RWPE2 (cell line): ENCODE measurements around the gene EEF1AKMT1.
A peak's percentile ranks its signal among the peaks of the same experiment; 100 is the strongest.

ENCODE experiments used
- ATAC-seq: fragments of 200-7000 bp; cut with Tn5 transposase; 3 replicates; pipeline ENCODE4 v1.9.1; 2021; ENCODE audit warnings: low read depth
- DNase-seq: peaks from one replicate; pipeline ENCODE4 v3.0.0-alpha.2; 2020; ENCODE audit warnings: low spot score
- H3K27ac ChIP-seq: fragments of 450-650 bp; 2 replicates; pipeline ENCODE4 v1.5.1; 2017; ENCODE audit warnings: mild to moderate bottlenecking; ENCODE audit not compliant: poor library complexity, severe bottlenecking
- H3K27me3 ChIP-seq: fragments of 250-450 bp; sonication (Bioruptor Pico); 2 replicates; pipeline ENCODE4 v1.5.1; 2021; ENCODE audit warnings: mild to moderate bottlenecking, moderate library complexity; ENCODE audit not compliant: insufficient read depth, poor library complexity, severe bottlenecking
- H3K36me3 ChIP-seq: fragments of 250-450 bp; sonication (Bioruptor Pico); 2 replicates; pipeline ENCODE4 v1.5.1; 2020; ENCODE audit warnings: low read depth, mild to moderate bottlenecking, moderate library complexity
- H3K4me1 ChIP-seq: fragments of 250-450 bp; sonication (Bioruptor Pico); 2 replicates; pipeline ENCODE4 v1.5.1; 2021; ENCODE audit warnings: mild to moderate bottlenecking, moderate library complexity; ENCODE audit not compliant: insufficient read depth, poor library complexity, severe bottlenecking
- H3K4me3 ChIP-seq: fragments of 250-450 bp; sonication (Bioruptor Pico); 2 replicates; pipeline ENCODE4 v1.5.1; 2021; ENCODE audit warnings: mild to moderate bottlenecking, moderate library complexity; ENCODE audit not compliant: severe bottlenecking
- H3K9me3 ChIP-seq: fragments of 250-450 bp; sonication (Bioruptor Pico); 2 replicates; pipeline ENCODE4 v1.5.1; 2021; ENCODE audit warnings: mild to moderate bottlenecking, moderate library complexity; ENCODE audit not compliant: severe bottlenecking
- CTCF ChIP-seq: fragments of 450-650 bp; IDR thresholded peaks from one replicate; pipeline ENCODE4 v1.5.1; 2017; ENCODE audit warnings: mild to moderate bottlenecking, moderate library complexity; ENCODE audit not compliant: poor library complexity, severe bottlenecking

EEF1AKMT1 gene

GRCh38 chr13:20703780-20704458 is 69.8 kb downstream of the EEF1AKMT1 start:
- ATAC-seq (peak; percentile 90), DNase-seq (no peak)
- Histone ChIP-seq H3K27ac (no peak overlapping the region), H3K4me3 (peak overlapping the region; percentile 90), H3K36me3 (no peaks in the 10 kb centered on the region), H3K27me3 (no peaks in the 10 kb centered on the region), H3K4me1 (no peaks in the 10 kb centered on the region), H3K9me3 (no peaks in the 10 kb centered on the region)
- TF ChIP-seq CTCF: peak; percentile 42

- H3K4me1 ChIP-seq: no peaks in the 10 kb centered on the region
- H3K4me3 ChIP-seq: peak within 1 kb of the TSS; percentile 90
- H3K27me3 ChIP-seq: no peaks in the 10 kb centered on the region
- no peak for TF ChIP-seq CTCF
- ATAC-seq (no peak; the same call in 2 of the 3 replicates), DNase-seq (no peak)
- H3K27ac ChIP-seq: no peak within 1 kb of the TSS
- H3K36me3 ChIP-seq: no peaks in the 10 kb centered on the region
- no peaks in the 10 kb centered on the region for H3K9me3 ChIP-seq
These were observed 70.6 kb downstream of the EEF1AKMT1 start, which contains the start of gene IL17D for GRCh38 chr13:20702915-20703779. IL17D (plus strand) TSS chr13:20703699; CDS start chr13:20704002, 303 bp downstream.

- ATAC-seq: no peak
These were observed 71.2 kb downstream of the EEF1AKMT1 start for GRCh38 chr13:20702530-20702914.

GRCh38 chr13:20701461-20701860 is 72.3 kb downstream of the EEF1AKMT1 start:
- H3K4me3 ChIP-seq: no peak overlapping the region
- no peak for TF ChIP-seq CTCF
- no peak for ATAC-seq
- H3K36me3 ChIP-seq: no peaks in the 10 kb centered on the region
- DNase-seq: no peak
- no peaks in the 10 kb centered on the region for H3K9me3 ChIP-seq
- no peaks in the 10 kb centered on the region for H3K27me3 ChIP-seq
- no peaks in the 10 kb centered on the region for H3K4me1 ChIP-seq
- H3K27ac ChIP-seq: no peak overlapping the region

More at GRCh38 chr13:20702530-20702914, 71.2 kb downstream of the EEF1AKMT1 start:
- Histone ChIP-seq H3K9me3 (no peaks in the 10 kb centered on the region), H3K36me3 (no peaks in the 10 kb centered on the region), H3K4me1 (no peaks in the 10 kb centered on the region), H3K27me3 (no peaks in the 10 kb centered on the region), H3K27ac (no peak overlapping the region), H3K4me3 (peak overlapping the region; percentile 90)
- TF ChIP-seq CTCF: no peak
- no peak for DNase-seq
